Omental fat pad (tissue), 4 donors: ENCODE measurements around the gene KDM2A. TPM values are rescaled to one million over a fixed set of nuclear protein-coding genes. Genes with fewer than 3 reads are reported as not detected.

Source experiments
- ATAC-seq: fragments of 150-250 bp; one replicate; pipeline ENCODE4 v1.9.1; 2016; ENCODE audit warnings: mild to moderate bottlenecking, moderate library complexity; ENCODE audit not compliant: low FRiP score
- DNase-seq: peaks from one replicate; pipeline ENCODE4 v3.0.0-alpha.2; 2019; ENCODE audit warnings: low spot score
- total RNA-seq, 4 donors: library from RNA; depleted of rRNA; stranded (reverse); fragments of >200 nt; gene quantifications; one replicate each; pipeline ENCODE4 v1.1.0, GENCODE V29; 2016
- TF ChIP-seq, protein P1 (sequence below), 3 donors: fragments of 450-650 bp; IDR thresholded peaks; one replicate each; pipeline ENCODE4 v1.5.1; 2016 to 2017; ENCODE audit warnings: antibody characterized with exemption in 3 of 3, mild to moderate bottlenecking in 3 of 3, moderate library complexity in 2 of 3

The KDM2A gene
- total RNA-seq, 4 donors from 2014 or later, result 47.4 to 83.6 (median 56.6) TPM

DNA sequence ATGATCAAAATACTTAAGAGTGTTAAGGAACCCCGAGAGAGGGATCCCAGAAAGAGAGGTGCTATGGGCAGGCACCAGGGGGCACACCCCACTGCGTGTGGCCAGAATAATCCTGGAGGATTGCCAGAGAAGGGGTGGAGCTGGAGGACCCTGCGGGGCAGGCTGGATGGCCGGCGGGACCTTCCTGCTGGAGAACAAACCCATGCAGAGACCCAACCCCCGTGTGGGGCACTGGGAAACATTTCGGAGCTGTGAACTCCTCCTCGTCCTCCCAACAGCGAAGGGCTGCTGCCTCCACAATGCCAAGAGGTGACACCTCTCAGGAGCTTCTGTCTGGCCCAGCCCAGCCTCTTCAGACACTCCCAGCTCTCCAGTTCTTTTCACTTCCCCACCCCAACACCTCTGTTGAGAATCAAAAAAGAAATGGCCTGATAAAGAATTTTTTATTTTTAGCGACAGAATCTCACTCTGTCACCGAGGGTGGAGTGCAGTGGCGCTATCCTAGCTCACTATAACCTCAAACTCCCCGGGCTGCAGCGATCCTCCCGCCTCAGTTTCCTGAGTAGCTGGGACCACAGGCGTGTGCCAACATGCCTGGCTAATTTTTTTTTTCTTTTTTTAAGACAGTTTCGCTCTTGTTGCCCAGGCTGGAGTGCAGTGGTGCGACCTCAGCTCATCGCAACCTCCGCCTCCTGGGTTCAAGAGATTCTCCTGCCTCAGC, 36.8 kb upstream of the KDM2A start:
- DNase-seq (no peak), ATAC-seq (no peak)
- TF ChIP-seq, protein P1, sequence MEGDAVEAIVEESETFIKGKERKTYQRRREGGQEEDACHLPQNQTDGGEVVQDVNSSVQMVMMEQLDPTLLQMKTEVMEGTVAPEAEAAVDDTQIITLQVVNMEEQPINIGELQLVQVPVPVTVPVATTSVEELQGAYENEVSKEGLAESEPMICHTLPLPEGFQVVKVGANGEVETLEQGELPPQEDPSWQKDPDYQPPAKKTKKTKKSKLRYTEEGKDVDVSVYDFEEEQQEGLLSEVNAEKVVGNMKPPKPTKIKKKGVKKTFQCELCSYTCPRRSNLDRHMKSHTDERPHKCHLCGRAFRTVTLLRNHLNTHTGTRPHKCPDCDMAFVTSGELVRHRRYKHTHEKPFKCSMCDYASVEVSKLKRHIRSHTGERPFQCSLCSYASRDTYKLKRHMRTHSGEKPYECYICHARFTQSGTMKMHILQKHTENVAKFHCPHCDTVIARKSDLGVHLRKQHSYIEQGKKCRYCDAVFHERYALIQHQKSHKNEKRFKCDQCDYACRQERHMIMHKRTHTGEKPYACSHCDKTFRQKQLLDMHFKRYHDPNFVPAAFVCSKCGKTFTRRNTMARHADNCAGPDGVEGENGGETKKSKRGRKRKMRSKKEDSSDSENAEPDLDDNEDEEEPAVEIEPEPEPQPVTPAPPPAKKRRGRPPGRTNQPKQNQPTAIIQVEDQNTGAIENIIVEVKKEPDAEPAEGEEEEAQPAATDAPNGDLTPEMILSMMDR (IDR thresholded peaks at IDR 0.05), result no peak

- TF ChIP-seq, protein P1 (IDR thresholded peaks at IDR 0.05), result no peak
- DNase-seq, result no peak
- no peak for ATAC-seq
Measured at GRCh38 chr11:67083786-67084366, 35.2 kb upstream of the KDM2A start.

- no peak for ATAC-seq
- TF ChIP-seq, protein P1 (IDR thresholded peaks at IDR 0.05), result no peak
Measured at GRCh38 chr11:67085617-67086016, 33.4 kb upstream of the KDM2A start.

DNA sequence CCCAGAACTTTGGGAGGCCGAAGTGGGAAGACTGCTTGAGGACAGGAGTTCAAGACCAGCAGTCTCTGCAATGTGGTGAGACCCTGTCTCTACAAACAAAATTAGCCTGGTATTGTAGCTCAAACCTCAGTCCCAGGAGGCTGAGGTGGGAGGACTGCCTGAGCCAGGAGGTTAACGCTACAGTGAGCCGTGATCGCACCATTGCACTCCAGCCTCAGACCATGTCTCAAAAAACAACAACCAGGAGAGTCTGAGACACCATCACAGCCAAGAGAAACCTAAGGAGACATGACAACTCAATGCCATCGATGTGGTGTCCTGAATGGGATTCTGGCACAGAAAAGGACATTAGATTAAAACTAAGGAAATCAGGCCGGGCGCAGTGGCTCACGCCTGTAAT, 28.3 kb upstream of the KDM2A start:
- TF ChIP-seq, protein P1 (IDR thresholded peaks at IDR 0.05), result no peak
- ATAC-seq (no peak), DNase-seq (no peak)

More at GRCh38 chr11:67085617-67086016, 33.4 kb upstream of the KDM2A start:
- DNase-seq, result no peak

- DNase-seq, result no peak
- ATAC-seq, result no peak
Measured at GRCh38 chr11:67095214-67095507, 23.9 kb upstream of the KDM2A start.

DNA sequence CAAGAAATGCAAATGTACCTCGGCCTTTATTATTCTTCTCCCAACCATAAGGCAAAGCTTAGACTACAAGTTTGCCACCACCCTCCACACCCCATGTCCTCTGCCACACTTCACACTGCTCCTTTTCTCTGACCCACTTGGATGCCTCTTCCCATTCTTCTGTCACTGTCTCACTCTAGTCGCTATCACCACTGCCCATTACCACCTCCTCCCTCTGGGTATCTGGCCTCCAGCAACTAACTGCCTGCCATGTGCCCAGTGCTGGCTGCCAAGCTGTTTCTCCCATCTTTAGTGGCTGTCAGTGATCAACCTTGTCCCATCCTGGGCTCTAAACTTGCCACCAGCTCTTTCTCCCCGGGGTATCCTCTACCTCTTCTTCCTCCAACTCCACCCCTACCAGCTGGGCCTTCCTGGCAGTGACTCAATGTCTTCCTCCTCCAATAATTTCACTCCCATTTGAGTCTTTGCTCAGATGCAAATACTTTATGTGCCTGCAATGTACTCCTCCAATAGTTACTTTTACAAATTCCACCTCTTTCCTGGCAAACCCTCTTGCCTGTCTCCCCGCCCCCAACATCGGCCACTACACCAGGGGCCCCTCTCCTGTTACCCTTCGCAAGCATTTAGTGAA, 20.1 kb upstream of the KDM2A start:
- TF ChIP-seq, protein P1 (IDR thresholded peaks at IDR 0.05), result no peak
- no peak for DNase-seq
- ATAC-seq, result no peak

More at GRCh38 chr11:67095214-67095507, 23.9 kb upstream of the KDM2A start:
- TF ChIP-seq, protein P1 (IDR thresholded peaks at IDR 0.05), result no peak
